GM19452 (cell line): ENCODE results near the gene TARBP2.
"Not testable (repeated sequence)": the region's sequence is repeated elsewhere in the genome, so short reads cannot be mapped to it uniquely, and the experiment has no call there.

ENCODE experiments used
- ATAC-seq: cut with Tn5 transposase; IDR thresholded peaks from one replicate; pipeline ENCODE4 v1.9.1; 2021; ENCODE audit not compliant: unreplicated experiment

Gene TARBP2

DNA sequence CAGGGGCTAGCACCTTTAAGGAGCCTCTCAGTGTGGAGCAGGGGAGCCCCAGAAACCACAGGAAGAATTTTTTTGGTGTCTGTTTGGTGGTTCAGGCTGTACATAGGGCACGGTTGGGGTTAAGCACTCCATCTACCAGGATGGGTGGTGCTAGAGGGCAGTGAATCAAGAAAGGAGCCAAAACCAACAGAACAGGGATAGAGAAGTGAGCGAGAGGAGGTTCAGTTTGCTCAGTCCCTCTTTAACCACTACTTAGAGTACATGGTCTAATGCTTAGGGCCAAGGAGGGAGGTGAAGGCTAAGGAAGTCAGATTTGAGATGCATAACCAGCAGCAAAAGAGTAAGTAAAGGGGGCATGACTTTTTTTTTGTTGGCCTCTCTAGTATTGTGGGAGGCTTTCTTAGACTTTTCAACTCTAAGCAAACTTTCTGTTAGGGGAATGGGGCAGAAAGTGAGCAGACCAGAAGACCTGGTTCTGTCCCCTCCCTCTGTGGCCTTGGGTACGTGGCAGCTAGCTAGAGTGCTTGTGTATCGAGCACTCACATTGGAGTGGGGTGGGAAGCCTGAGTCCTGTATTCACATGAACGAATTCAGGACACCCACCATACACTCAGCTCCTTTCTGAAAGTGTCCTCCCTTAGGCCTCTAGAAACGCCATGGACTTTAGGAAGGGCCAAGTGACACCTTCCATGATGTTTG, 12.8 kb downstream of the TARBP2 start:
- ATAC-seq = no peak

DNA sequence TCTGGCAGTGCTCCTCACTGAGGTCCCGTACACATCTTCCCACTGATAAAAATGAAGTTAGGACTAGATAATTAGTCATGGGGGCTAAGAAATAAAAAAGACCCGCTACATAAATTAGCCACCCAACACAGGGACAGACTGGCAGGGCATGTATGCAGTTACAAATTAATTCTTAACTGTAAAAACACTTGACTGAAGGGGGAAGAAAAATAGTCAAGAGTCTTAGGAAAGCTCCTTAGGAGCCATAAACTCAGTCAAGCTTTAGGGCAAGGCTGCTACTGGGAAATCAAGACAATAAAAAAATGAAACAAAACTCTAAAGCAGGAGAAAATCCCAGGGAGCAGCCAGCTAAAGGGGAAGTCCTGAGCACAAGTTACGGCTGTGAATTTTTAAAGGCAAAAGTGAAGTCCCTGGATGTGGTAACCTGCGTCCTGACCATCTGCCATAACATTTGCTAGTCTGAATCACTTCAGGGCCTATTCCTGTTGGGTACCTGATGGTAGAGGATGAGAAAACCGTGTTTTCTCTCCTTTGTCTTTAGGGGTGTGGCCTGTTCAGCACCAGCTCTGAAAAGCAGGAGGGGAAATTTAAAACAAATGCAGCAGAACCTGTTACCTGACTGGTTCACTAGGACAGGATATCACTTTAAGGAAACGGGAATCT, 13.7 kb downstream of the TARBP2 start:
- ATAC-seq = no peak

DNA sequence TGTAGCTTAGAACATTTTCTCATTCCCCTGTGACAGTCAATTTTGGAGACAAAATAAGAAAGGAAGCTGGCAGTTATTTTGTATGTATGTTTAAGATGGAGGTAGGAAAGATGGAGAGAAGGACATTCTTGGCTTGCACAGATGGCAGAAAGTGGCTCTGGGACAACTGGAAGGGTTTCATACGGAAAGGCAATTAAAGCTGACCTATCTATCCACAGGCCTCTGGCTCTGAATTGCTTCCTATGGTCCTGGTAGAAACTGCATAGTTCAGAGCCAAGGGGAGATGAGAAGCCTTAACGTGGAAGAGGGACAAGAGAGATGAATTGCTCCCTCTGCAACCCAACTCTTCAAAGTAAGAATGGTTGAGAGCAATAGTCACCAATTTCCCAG, 14.2 kb downstream of the TARBP2 start:
- no peak for ATAC-seq

DNA sequence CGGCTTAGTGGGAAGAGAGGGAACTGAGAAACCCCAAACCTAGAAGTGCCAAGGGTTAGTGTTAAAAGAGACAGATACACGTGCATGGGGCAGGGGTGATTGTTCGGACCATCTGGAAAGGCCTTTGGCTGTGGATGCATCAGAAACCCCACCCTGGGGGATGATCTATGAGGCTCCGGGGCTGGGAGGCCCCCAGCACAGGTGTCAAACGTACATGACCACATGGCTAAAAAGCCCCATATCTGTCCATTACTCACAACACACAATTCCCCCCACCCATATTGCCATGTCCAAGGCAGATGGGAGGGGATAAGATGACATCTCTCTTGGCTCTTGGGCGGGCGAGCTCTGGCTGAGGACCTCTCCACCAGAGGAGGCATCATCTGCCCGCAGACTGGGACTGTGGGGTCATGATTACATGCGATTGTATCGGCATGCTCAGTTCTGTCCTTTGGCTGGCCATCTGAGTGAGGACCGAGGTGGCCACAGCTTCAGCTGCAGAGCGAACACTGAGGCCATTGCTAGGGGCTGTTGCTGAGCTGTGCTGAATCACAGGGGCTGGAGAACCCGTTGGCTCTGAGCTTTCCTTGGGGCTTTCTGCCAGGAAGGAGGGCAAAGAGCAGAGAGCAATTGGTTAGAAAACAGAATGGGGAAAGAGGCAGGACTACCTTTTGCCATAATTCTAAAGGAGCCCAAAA, 15.8 kb downstream of the TARBP2 start:
- no peak for ATAC-seq

DNA sequence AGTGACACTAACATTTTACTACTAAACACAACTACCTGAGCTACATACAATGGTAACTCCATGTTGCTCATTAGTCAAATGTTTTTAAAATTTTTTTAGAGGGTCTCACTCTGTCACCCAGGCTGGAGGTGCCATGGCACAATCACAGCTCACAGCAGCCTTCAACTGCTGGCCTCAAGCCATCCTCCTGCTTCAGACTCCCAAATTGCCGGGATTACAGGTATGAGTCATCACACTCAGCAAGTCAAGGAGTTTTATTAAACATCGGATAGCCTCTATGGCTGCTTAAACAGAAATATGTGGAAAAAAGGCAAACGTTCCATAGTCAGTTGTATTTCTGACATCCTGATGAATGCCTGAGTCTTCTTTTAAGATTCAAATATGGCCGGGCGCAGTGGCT, 17.3 kb downstream of the TARBP2 start:
- no peak for ATAC-seq

DNA sequence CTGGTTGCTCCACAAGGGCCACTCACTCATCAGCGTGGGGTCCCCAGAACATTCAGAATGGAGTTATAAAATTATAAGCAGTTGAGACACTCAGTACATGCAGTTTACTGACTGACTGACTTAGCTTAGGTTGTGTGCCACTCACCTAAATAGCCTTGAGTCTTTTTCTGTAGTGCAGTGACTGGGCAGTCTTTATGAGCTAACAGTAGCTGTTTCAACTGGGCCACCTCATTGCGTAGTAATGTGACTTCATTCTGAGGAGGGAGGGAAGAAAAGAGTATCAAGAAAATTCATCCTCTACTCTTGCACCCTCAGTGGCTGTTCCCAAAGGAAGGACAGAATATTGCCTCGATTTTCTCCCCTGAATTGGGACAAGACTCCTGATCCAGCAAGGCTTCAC, 22.0 kb downstream of the TARBP2 start:
- ATAC-seq = no peak

DNA sequence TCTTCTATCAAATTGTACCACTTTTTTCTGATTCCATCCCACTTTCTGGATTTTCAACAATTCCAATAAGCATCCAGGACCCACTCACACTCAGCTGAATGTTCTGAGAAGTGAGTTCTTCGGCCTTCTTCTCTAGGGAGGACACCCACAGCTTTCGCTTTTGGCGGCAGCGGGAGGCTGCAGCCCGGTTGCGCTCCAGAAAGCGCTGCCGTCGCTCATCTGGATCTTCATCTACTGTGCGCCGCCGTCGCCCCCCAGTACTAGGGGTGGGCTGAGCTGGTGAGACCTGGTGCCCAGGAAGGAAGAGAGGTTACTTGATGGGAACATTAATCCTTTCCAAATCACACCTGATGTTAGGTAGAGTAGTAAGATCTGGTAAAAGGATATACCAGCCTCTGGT, 23.4 kb downstream of the TARBP2 start:
- ATAC-seq = no peak

DNA sequence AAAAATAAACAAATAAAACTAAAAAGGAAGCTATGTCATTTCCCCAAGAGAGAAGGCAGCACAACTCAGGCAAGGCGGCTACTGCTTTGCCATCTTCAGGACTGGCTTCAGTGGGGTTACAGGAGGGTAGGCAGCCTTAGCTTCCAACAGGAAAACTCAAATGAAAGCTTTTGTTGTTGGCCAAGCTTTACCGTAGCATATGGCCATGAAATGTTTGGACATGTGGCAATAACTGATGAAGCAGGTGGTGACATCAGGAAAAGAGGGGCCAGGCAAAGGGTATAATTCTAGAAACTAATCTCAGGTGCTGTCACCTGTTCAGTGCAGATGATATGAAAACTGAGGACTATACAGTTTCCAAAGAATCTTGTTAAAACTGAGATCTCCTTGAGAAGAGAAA, 29.0 kb downstream of the TARBP2 start:
- no peak for ATAC-seq

DNA sequence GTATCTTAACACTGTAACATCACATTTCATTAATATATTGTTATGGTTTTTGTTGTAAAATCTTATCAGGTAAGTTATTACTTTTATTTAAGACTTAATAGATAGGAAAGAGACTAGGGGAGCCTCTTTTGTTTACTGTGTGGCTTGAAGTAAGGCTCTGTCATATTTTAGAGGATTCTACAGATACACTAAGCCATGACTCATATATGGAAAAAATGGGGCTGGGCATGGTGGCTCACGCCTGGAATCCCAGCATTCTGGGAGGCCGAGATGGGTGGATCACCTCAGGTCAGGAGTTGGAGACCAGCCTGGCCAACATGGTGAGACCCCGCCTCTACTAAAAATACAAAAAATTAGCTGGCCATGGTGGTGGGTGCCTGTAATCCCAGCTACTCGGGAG, 29.8 kb downstream of the TARBP2 start:
- no peak for ATAC-seq

DNA sequence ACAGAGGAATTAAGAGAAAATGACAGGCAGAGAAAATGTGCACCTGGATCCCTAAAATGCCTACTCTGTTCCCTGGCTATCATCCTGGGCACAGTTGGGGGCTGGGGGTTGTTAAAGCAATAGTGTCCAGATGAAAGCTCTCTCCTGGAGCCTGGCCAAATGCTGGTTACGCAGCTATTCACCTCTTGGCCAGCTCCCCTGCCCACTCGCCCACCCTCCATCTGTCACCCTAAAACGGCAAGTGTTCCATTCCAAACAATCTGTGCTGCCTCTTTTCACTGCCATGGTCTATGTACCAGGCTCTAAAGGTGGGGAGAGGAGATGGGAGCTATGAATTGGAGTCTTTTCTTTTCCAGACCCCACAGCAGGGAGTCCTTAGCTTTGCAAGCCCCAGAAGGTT, 30.9 kb downstream of the TARBP2 start:
- no peak for ATAC-seq

DNA sequence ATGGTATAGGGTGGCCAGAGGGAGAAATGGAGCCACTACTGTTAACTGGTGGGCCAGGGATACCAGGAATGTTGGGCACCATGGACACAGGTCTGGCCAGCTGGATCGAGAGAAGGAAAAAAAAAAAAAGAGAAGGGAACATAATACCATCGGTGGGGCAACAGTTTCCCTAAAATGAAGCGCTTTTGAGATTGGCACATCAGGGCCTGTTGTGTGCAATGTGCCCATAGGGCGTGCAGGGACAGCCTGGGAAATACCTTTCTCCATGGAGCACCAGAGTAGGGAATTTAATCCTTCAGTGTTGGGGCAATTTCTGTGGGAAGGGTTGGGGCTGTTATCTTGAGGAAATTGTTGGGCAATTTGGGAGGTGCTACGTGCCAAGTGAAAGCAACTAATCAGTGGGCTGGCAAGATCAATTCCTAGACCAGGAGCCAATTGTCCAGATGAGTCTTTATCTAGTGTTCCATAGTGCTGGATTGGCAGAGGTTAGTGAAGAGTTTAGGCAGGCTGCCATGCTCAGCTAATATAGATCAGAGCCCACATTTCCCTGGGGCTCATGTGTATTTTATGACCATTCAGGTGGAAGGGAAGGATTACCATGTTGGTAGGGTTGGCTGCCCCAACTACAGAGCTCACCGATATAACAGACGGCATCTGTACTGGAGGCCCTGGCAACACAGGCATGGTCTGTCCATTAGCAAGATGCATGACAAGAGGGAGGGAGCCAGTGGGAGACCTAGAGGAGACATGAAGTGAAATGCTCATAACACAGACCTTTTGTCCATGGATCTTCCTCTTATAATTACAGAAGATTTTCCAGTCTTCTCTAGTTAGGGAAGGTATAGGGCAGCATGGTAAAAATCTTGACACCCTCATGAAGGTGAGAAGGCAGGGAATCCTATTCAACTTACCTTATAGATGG, 31.7 kb downstream of the TARBP2 start:
- no peak for ATAC-seq

DNA sequence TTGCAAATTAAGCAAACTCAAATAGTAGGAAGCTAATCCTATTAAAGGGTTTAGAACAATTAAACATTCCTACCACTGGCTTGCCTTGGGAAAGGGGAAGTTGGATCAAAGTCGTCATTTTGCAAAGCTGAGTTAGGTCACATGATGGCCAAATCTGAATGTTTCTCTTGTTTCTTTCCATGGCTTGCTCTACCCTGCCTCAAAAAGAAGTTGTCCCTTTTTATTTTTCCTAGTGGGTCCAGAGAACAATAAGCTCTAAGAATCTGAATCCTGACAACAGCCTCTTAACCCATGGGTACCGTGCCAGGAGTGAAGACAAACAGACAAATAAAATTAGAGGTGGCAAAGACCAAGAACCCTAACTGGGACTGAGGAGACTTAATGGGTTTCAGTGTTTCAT, 32.4 kb downstream of the TARBP2 start:
- ATAC-seq = no peak

DNA sequence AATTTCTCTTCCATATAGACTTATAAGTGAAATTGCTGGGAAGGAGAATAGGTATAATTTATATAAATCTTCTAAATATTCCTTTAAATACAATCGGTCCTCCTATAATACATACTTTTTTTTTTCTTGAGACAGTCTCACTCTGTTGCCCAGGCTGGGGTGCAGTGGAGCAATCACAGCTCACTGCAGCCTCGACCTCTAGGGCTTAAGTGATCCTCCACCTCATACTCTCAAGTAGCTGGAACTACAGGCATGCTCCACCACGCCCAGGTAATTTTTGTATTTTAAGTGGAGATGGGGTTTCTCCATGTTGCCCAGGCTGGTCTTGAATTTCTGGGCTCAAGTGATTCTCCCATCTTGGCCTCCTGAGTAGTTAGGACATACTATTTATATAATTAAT, 35.9 kb downstream of the TARBP2 start:
- ATAC-seq = no peak

DNA sequence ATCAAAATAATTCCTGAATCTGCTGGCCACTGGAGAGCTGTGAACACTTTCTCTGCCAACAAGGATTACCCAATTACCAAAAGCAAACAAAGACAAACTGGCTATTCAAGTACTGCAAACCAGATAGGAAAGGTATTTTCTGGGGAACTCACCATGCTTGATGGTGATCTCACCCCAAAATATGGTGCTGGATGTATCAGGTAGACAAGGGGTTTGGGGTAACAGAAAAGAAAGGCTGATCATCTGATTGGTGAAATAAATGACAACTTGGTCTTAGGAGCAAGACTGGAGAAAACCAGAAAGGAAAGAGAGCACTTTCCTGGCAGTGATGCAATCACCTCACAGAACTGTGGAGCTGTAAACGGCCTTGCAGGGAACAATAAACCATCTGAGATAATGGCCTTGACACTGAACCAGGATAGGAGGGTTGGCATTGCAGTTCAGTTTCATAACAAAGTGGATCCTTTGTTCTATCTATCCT, 37.2 kb downstream of the TARBP2 start:
- ATAC-seq = no peak

DNA sequence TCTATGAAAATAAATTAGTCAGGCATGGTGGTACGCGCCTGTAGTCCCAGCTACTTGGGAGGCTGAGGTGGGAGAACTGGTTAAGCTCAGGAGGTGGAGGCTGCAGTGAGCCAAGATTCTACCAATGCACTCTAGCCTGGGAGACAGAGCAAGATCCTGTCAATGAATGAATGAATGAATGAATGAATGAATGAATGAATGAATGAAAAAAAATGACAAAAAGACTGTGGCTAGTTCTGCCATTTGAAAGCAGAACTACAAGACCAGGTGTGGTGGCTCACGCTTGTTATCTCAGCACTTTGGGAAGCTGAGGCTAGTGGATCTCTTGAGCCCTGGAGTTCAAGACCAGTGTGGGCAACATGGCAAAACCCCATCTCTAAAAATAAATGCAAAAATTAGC, 38.4 kb downstream of the TARBP2 start:
- no peak for ATAC-seq

DNA sequence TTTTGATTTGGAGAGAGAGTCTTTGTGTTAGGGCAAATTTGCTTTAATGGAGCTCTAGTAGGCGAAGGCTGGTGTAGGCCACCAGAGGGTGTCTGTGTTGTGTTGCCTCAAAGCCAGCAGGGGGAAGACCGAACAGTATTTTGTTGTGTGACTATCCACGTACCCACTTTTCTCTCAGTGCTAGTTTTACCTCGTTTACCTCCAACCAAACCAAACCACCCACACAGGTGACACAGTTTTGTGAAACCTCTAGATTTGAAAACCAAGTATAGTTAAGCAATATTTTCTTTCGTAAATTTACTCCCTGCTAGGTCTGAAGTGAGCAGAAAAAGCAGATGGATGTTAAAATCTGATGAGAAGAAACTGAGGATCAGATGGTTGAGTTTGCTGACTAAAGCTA, 42.5 kb downstream of the TARBP2 start:
- no peak for ATAC-seq

DNA sequence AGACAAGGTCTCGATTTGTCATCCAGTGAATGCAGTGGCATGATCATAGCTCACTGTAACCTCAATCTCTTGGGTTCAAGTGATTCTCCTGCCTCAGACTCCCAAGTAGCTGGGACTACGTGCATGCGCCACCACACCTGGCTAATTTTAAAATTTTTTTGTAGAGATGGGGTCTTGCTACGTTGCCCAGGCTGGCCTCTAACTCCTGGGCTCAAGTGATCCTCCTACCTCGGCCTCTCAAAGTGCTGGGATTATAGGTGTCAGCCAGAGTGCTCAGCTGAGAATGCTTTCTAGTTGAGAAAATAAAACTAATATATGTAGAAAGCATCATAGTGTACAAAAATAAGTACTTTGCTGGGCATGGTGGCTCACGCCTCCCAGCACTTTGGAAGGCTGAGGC, 47.3 kb downstream of the TARBP2 start:
- ATAC-seq = not testable (repeated sequence)

DNA sequence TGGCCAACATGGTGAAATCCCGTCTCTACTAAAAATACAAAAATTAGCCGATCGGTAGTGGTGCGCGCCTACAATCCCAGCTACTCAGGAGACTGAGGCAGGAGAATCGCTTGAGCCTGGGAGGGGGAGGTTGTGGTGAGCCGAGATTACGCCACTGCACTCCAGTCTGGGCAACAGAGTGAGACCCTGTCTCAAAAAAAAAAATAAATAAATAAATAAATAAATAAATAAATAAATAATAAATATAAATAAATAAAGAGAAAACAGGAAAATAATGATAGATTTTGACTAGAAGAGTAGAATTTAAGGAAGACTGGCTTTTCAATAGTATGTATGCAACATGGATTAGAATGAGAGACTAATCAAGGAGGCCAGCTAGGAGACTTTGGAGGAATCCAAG, 49.0 kb downstream of the TARBP2 start:
- not testable (repeated sequence) for ATAC-seq

DNA sequence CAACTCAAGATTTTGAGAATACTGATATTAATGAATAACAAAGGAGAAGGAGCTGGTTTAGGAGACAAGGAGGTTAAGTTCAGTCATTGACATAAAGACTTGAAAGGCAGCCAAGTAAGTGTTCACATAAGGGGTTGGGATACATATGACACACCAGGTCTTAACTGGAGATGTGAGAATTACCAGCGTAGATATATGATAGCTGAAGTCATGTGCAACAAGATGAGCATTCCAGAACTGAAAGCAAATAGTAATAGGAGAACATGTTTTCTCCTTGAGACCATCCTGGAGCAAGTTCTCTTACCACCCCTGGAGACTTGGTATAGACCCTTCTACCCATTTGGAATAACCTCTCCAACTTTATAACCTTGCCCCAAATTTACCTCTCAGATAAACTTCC, 49.5 kb downstream of the TARBP2 start:
- ATAC-seq = no peak

DNA sequence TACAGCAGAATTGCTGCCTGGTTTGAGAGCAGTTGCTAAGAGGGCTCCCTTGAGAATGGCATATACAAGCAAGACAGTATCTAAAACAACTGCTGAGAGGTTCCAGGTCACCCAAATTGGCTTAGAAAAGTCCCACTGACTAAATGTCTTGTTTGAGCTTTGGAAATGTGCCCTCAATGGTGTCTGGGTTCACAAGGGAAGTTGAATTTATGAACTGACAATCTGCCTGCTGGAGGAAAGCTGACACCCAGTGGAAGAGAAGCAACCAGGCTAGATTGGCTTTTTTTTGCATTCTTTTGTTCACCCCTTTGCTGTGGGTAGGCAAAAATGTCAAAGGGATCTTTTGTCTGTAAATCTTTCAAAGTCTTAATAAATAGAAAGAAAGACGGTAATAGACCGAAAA, 50.8 kb downstream of the TARBP2 start:
- no peak for ATAC-seq
